ENCODE data around the gene PHACTR3.

Gene PHACTR3

DNA sequence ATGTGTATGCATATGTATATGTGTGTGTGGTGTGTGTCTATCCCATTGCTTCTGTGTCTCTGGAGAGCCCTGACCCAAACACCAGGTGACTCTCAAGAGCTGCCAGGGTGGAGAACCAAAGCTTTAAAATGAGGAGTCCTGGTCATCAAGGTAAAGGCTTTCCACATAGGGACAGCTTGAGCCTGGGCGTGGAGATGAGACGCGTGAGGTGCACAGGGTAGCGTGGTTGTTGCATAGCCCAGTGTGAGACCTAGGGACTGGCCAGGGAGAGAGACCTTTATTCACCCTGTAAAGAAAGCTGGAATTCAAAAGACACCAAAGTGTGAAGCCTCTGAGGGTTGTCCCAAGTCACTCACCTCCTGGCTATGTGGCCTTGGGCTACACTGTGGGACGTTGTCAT is 180.0 kb downstream of the PHACTR3 start:
- no peak for DNase-seq

GRCh38 chr20:59784791-59785668 is 180.7 kb downstream of the PHACTR3 start:
- no peak for DNase-seq

- no peak for DNase-seq
Observed at GRCh38 chr20:59785669-59785959, 181.3 kb downstream of the PHACTR3 start.

- no peak for DNase-seq
Observed at GRCh38 chr20:59785986-59786795, 181.9 kb downstream of the PHACTR3 start.

- DNase-seq, result no peak
Observed at GRCh38 chr20:59786801-59787537, 182.6 kb downstream of the PHACTR3 start.

DNA sequence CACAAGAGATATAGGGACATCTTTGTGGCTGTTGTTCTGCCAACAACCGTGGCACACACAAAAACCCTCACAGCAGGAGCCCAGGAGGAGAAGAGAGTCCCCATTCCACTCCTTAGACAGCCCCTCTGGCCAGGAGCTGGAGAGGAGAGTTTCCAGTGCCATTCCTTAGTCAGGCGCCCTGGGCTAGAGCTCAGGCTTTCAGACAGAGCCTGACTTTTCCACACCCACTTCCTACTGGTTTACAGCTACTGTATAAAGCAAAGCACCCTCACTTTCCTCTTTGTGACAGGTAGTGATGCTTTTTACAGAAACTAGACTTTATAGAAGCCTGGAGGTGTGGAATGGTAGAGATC is 183.2 kb downstream of the PHACTR3 start:
- no peak for DNase-seq

DNA sequence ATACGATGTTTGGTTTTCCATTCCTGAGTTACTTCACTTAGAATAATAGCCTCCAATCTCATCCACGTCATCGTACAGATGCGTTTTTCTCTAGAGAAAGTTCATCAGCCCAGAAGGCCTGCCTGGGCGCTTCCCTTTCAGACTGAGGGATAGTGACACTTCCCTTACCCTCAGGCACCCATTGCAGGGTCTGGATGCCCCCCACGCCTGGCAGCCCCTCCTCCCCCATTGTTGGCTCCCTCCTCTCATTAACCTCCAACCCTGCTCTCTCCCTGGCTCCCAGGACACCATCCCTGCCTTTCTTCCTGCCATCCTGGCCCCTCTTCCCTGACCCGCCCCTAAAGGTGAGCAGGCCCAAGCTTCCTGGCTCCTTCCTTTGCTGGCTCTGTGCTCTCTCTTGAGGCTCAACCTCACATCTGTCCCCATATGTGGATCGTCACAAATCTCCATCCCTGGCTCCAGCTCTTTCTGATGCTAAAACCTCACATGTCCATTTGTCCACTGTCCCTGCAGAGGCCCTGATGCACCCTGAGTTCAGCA is 183.9 kb downstream of the PHACTR3 start:
- DNase-seq, result no peak

GRCh38 chr20:59788811-59789397 is 184.6 kb downstream of the PHACTR3 start:
- no peak for DNase-seq

DNA sequence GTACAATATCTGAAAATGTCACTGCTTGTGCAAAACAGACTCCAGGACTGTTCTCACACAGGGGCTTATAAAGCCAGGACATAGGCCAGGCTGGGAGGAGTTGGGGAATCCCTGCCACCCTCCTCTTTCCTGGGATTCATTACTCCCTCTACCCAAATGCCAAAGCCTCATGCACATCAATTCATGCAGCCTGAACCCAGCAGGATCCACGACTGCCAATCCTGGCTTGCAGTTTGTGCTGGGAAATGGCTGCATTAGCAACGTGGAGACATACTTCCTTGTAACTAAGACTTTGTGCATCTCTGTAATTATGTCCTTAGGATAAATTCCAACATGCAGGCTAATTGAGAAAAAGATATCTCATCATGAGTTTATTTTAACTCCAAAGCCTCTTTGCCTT is 185.3 kb downstream of the PHACTR3 start:
- no peak for DNase-seq

GRCh38 chr20:59790346-59790745 is 186.0 kb downstream of the PHACTR3 start:
- DNase-seq, result no peak

DNA sequence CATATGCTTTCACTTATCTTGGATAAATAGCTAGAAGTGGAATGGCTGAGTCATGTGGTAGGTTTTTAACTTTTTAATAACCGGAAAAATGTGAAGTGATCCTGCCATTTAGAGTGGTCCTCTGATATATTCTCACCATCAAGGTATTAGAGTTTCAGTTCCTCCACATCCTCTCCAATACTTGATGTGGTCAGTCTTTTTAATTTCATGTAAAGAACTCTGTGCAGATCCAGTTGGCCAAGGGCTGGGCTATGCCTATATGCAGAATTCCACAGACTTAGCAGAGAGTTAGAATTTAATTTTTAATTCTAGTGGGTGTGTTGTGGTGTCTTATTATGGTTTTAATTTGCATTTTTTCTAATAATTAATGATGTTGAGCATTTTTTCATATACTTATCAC is 188.0 kb downstream of the PHACTR3 start:
- DNase-seq, result no peak

- DNase-seq, result no peak
Observed at GRCh38 chr20:59794555-59794954, 190.2 kb downstream of the PHACTR3 start.

- DNase-seq, result no peak
Observed at GRCh38 chr20:59800309-59800708, 196.0 kb downstream of the PHACTR3 start.

DNA sequence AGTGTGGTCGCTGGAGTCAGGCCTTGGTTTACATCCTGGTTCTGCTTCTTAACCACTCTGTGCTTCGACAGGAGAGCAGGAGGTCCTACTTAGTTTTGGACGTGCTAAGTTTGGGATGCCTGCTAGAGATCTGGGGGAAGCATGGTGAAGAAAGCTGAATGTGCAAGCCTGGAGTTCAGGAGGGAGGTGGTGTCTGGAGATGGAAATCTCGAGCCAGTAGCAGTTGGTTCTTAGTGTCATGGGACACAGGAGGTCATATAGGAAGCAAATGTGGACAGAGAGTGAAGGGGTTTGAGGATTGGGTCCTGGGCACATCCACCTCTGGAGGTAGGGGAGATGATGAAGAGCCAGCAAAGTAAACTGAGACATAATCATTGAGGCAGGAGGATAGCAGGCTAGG is 197.7 kb downstream of the PHACTR3 start:
- DNase-seq, result no peak

GRCh38 chr20:59802471-59803221 is 198.3 kb downstream of the PHACTR3 start:
- DNase-seq, result no peak

- DNase-seq, result no peak
Observed at GRCh38 chr20:59804347-59804746, 200.0 kb downstream of the PHACTR3 start.

DNA sequence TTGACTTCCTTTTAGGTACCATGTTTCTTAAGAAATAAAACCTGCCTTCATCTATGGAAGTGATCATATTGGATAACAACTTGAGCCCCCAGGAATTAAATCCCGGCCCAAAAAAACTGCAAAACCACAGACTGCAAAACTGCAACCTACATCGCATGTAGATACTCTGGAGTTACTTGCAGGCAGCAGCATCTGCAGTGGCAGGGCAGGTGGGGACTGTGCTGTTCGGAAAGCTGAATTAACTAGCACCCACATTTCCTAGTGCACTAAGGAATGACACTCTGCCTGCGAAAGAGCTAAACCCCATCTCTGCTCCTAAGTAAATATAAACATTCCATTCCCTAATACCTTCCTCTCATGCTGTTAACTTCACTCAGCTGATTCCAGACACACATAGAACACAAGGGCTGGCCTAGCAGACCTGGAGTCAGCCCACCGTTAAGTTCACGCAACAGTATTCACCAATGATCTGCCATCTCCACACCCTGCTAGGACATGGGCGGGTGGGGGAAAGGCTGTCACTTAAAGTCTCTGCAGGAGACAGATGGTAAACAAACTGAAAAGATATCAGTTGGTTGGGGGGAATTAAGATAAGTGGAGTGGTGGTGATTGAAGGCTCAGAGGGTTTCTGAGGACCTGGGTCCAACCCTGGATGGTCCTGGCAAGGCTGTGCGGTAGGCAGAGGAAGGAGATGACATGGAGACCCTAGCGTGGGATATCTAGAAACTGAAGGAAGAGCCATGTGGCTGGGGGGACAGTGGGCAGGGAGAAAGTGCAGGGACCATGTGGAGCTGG is 200.7 kb downstream of the PHACTR3 start:
- no peak for DNase-seq

DNA sequence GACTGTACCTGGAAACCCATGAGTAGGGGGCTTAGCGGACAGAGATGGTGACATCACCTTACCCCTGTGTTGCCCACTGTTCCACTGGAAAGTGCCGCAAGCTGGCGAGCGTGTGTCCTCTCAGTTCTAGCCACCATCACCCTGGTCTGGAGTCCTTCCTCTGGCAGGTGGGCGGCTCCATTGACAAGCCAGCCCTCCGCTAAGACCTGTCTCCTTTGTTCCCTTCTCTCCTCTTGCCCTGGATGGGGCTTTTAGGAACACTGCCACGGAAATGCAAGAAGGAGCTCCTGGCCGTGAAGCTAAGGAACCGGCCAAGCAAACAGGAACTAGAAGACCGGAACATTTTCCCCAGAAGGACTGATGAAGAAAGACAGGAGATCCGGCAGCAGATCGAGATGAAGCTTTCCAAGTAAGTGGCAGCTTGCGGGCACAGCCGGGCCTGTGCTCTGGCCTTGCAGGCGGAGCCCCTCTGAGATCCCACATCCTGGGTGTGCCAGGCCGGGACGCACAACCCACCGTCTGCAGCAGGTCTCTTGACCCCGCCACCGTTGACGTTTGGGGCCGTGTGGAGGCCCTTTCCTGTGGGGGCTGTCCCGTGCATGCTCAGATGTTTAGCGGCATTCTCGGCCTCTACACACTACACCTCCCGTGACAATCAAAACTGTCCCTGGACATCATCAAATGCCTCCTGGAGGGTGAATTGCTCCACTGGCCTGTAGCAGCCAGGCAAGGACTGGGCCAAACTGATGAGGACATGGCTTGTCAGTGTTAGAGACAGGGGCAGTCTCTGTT is 201.6 kb downstream of the PHACTR3 start:
- no peak for DNase-seq

DNA sequence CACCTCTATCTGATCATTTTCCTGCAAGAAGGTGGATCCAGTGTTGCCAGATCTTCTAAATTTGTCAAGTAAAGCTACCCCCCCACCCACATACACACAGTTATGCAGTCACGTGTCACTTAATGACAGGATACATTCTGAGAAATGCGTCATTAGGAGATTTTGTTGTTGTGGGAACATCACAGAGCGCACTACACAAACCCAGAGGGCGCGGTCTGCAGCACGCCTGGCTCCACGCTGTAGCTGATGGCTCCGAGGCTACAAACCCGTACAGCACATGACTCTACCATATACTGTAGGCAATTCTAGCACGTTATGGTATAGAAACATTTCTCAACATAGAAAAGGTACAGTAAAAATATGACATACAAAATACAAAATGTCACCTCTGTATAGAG is 202.2 kb downstream of the PHACTR3 start:
- no peak for DNase-seq

DNA sequence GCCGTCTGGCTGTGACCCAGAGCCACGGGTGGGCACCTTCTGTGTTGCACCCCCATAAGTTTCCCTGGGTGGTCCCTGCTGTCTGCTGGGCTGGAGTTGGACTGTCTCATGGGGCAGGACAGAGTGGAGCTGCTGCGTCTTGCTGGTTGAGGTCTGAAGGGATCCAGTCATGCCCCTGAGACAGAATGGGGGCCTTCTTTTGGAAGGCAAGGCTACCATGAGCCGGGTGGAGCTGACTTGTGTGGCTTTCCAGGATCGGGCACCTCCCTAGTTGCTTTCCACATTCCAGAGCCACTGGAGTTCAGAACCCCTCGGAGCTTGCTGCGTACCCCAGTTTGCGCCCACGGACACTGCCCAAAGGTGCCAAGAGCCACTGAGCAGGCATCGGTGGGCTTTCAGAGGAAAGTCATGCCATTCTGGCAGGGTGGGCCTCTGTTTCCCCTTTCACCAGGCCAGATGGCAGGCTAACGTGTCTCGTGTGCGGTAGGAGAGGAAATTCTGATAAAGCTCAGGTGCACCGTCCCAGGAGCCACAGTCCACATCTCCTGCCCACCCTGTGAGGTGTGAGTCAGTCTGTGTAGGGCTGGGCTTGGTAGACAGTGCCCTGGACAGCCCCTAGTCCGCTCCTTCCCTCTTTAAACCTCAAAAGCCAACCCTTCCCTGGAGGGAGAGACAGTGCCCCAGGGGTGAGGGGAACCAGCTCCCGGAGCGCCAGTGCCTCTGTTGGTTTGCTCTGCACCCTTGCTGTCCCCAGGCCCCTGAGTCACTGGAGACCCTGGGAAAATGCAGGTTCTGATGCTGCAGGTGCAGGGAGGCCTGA is 203.8 kb downstream of the PHACTR3 start:
- no peak for DNase-seq
